Epithelial cell of esophagus (primary cell): ENCODE results near the gene NDUFS5.

Experiments used
- DNase-seq: peaks from one replicate; pipeline ENCODE4 v3.0.0; 2010; ENCODE audit warnings: low read depth
- H3K4me3 ChIP-seq: 2 replicates; pipeline ENCODE4 v1.5.1; 2011; ENCODE audit warnings: mild to moderate bottlenecking, low read length, control low read depth
- TF ChIP-seq, protein P1 (sequence below): IDR thresholded peaks from 2 replicates; pipeline ENCODE4 v1.5.1; 2011; ENCODE audit warnings: low read depth, mild to moderate bottlenecking, low read length, control low read depth, inconsistent platforms; ENCODE audit not compliant: insufficient read depth; ENCODE audit errors: missing control alignments

The NDUFS5 gene

DNA sequence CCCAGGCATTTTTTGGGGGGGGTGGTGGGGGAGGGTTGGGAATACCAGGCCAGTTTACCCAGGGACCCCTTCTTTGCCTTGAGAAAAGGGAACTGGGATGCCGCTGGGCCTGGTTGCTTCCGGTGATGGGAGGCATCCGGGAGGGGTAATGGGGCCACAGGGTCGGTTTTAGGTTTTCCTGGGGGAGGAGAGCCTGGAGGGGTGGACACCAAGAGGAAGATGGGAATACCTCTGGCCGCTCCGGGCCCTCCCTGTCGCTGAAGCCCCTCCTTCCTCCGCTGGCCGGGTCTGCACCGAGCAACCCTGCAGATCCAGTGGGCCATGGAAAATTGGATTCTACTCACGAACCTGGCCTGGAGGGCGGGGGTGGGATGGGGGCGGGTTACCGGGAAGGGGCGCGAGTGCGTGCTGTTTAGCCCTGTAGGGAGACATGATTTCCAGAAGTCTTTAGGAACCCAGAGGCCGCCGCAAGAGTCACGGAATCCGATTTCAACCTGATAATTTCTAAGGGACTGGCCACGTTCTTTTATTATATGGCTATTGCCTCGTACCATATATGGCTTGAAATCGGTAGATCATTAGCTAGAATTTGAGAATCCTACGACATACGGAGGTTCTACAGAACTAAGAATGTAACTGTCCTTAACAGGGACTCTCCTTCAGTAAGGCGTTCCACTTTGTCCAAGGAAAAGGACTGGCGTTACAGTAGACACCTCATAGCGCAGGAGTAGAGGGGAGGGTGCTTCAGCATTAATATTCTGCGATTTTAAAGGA lies 34.3 kb upstream of the NDUFS5 start:
- peak overlapping the region; percentile 91 for H3K4me3 ChIP-seq
- TF ChIP-seq, protein P1, sequence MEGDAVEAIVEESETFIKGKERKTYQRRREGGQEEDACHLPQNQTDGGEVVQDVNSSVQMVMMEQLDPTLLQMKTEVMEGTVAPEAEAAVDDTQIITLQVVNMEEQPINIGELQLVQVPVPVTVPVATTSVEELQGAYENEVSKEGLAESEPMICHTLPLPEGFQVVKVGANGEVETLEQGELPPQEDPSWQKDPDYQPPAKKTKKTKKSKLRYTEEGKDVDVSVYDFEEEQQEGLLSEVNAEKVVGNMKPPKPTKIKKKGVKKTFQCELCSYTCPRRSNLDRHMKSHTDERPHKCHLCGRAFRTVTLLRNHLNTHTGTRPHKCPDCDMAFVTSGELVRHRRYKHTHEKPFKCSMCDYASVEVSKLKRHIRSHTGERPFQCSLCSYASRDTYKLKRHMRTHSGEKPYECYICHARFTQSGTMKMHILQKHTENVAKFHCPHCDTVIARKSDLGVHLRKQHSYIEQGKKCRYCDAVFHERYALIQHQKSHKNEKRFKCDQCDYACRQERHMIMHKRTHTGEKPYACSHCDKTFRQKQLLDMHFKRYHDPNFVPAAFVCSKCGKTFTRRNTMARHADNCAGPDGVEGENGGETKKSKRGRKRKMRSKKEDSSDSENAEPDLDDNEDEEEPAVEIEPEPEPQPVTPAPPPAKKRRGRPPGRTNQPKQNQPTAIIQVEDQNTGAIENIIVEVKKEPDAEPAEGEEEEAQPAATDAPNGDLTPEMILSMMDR: no peak
- DNase-seq: peak; percentile 21

DNA sequence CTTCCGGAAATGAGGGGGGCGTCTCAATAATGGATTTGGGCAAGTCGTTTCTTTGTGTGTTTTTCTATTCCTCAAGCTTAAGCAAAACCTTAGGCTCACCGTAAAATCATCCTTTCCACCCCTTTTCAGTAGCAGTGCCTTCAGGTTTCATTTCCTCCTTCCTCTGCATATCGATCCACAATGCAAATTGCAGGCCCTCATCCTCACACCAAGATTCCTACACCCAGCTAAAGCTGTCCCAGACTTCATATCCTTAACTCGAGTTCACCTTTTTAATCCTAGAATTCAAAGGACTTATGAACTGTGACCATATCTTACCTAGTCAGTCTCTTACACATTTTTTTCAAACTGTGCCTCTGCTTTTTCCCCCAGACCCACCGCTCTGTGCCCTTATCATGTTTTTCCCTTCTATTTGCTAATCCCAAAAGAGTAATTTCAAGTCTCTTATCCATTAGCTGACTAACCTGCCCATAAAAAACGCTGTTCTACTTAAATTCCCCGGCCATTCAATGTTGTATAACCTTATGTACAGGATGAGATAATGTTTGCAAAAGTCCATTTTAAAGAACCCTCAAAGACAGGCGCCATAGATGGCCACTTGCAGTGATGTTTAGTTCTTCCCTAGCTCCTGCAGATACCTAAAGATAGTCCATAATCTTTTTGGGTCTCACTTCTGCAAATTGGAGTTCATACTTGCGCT lies 33.6 kb upstream of the NDUFS5 start:
- DNase-seq: no peak
- peak overlapping the region; percentile 91 for H3K4me3 ChIP-seq
- TF ChIP-seq, protein P1: no peak

DNA sequence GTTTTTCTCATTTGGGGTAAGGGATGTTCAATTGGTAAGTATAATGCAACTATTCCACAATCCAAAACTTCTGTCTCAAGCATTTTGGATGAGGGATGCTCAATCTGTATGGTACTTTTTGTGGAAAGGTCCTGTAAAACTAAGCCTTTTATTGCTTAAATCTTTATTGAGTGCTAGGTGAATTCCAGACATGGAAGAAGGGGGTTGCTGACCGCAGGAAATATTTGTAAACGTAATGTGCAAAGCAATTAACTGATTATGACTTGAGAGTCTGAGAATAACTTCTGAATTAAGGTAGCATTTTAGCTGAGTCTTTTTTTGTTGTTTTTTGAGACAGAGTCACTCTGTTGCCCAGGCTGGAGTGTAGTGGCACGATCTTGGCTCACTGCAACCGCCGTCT lies 32.0 kb upstream of the NDUFS5 start:
- TF ChIP-seq, protein P1: no peak
- no peak for DNase-seq

DNA sequence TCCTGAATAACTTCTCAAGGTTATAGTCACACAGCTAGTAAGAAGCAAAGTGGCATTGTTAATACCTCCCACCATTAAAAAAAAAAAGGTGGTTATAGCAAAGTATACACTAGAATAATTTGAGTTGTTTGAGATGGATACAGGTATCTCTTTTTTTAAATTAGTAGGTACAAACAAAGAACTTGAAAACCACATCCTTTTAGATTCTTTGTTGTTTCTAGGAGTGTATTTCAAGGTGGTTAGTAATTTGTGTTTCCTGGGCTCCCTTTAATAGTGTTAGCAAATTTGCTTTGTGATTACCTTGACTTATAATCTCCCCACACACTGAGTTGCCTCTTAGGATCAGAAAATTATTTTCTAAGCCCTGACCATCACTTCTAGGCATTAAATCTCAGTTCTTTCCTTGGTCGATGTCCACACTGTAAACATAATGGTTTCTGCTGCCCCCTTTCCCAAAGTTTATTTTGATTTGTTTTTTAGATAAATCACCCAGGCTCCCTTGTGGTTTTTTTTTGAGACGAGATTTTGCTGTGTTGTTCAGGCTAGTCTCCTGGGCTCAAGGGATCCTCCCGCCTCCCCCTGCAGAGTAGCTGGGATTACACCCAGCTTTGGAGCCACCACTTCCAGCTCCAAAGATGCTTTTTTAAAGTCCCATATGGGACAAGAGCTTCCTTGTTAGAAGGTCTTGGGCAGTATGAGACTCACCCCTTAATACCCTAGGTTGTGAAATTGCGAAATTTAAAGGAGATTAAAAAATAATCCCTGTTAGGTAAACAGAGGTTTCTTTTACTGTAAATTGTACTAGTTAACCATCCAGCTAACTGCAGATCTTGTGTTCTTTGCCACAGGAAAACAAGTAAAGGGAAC lies 28.9 kb upstream of the NDUFS5 start:
- no peak overlapping the region for H3K4me3 ChIP-seq
- TF ChIP-seq, protein P1: no peak
- DNase-seq: no peak

More for the DNA sequence above, 32.0 kb upstream of the NDUFS5 start:
- no peak overlapping the region for H3K4me3 ChIP-seq

DNA sequence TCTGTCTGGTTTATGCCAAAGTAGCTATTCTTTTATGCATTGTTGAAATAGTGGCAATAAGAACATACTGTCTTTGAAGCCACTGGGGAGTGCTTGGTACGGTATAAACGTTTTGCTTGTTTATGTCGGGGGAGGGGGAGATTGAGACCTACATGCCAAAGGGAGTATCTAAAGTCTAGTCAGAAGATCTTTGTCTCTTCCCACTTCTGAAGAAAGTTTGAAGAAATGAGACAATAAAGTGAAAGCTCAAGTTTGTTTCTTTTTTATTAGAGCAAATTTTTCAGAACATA lies 28.3 kb upstream of the NDUFS5 start:
- DNase-seq: no peak
- TF ChIP-seq, protein P1: no peak
- H3K4me3 ChIP-seq: no peak overlapping the region

DNA sequence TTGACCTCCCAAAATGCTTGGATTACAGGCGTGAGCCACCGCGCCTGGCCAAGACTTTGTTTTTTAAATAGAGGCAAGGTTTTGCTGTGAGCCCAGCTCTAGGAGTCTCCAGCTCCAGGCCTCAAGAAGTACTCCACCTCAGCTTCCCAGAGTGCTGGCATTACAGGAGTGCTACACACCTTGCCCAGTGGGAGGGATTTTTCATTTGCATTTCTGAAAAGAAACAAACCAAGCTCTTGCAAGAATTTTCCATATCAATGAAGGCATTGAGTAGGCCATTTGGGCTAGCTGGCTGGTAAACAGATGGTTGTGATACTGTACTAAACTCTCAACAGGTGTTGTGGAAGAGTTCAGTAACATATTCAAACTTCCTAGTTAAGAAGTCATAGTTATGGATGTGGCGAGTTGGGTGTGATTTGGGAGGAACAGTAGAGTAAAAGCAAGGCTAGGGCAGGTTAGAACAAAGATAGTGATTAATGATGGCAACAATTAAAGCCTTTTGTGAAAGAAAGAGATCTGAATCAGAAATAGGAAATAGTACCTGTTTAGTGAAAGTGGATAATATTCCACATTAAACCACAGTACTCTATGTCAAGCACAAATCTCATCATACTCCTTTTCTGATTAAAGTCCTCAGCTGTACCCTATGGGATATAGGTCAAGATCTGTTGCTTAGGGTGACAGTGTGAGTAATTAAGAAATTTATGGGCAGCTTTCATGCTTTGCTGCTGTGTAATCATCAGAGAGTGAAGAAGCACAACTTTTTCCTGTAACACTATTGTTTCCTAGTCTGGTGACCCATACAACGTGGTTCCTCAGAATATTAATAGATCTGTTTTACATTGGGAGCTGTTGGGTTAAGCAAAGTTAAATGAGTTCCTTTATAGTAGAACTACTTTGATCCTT lies 24.4 kb upstream of the NDUFS5 start:
- DNase-seq: peak; percentile 71
- TF ChIP-seq, protein P1: no peak
- H3K4me3 ChIP-seq: no peak overlapping the region
